GM18508 (cell line): Measurements from ENCODE around the gene SLC25A6.
"Not testable (repeated sequence)": the region's sequence is repeated elsewhere in the genome, so short reads cannot be mapped to it uniquely, and the experiment has no call there.

Experiments used
- ATAC-seq: cut with Tn5 transposase; IDR thresholded peaks from one replicate; pipeline ENCODE4 v1.9.1; 2021; ENCODE audit warnings: moderate number of reproducible peaks; ENCODE audit not compliant: insufficient read depth, unreplicated experiment

The SLC25A6 gene

DNA sequence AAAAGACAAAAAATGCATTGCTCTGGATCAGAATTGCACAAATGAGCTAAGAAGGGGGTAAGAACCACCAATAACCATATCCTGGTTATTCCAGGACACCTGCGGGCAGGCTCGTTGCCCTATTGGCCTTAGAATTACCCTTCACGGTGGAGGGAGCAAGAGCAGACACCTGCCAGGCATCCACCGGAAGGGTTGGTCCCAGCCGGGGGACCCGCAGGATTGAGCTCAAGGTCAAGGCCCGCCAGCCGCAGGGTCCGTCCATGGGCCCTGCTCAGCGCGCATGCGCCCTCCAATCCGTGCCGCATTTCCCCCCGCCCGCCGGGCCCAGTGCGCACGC is 575 bp downstream of the SLC25A6 start:
- ATAC-seq = peak; percentile 20

DNA sequence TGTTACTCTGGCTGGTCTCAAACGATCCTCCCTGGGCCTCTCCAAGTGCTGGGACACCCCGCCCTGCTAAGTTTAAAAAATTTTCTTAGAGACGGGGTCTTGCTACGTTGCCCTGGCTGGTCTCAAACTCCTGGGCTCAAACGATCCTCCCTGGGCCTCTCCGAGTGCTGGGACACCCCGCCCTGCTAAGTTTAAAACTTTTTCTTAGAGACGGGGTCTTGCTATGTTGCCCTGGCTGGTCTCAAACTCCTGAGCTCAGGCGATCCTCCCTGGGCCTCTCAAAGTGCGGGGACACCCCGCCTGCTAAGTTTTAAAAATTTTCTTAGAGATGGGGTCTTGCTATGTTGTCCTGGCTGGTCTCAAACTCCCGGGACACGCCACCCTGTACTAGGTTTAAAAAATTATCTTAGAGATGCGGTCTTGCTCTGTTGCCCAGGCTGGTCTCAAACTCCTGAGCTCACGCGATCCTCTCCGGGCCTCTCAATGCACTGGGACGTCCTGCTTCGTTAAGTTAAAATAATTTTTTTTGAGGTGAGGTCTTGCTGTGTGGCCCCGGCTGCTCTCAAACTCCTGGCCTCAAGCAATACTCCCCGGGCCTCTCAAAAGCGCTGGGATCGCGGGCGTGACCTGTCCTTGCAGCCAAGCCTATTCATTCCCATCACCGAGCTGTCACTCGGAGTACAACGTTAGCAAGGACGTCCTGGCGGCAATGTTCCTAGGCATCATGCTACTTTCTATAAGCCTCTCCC is 1.1 kb downstream of the SLC25A6 start:
- no peak for ATAC-seq

DNA sequence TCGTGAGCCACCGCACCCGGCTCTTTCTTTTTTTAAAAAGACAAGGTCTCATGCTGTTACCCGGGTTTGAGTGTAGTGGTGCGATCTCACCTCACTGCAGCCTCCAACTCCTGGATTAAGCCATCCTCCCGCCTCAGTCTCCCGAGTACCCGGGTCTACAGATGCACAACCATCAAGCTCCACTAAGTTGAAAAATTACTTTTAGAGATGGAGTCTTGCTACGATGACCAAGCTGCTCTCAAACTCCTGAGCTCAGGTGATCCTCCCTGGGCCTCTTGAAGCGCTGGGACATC is 2.0 kb downstream of the SLC25A6 start:
- ATAC-seq = no peak

DNA sequence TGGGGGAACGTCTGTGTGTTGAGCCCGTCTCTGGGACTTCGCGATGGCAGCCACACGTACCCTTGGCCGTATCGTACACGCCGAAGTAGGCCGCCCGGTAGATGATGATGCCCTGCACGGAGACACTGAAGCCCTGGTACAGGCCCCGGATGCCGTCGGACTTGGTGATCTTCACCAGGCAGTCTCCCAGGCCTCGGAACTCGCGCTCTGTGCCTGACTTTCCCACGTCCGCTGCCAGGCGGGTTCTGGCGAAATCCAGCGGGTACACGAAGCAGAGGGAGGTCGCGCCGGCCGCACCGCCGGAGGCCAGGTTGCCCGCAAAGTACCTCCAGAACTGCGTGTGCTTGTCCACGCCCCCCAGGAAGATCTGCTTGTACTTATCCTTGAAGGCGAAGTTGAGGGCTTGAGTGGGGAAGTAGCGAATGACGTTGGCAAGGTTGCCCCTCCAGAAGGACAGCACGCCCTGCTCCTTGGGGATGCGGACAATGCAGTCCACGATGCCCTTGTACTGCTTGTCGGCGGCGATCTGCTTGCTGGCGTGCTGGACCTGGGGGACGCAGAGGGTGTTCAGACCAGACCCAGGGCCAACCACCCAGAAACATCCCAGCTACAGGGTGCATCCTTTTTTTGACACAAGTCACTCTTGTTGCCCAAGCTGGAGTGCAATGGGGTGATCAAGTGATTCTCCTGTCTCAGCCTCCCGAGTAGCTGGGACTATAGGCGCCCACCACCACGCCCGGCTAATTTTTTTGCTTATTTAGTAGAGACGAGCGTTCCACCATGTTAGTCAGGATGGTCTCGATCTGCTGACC is 2.5 kb downstream of the SLC25A6 start:
- ATAC-seq = no peak

DNA sequence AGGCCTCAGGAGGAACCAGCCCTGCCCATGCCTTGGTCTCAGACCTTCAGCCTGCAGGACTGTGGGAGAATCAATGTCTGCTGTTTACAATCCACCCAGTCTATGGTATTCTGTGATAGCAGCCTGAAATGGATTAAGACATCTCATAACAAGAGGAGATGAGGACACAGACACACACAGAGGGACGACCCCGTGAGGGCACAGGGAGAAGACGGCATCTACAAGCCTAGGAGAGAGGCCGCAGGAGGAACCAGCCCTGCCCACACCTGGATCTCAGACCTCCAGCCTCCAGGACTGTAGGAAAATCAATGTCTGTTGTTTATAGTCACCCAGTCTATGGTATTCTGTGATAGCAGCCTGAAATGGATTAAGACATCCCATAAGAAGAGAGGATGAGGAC is 3.3 kb downstream of the SLC25A6 start:
- ATAC-seq = no peak

DNA sequence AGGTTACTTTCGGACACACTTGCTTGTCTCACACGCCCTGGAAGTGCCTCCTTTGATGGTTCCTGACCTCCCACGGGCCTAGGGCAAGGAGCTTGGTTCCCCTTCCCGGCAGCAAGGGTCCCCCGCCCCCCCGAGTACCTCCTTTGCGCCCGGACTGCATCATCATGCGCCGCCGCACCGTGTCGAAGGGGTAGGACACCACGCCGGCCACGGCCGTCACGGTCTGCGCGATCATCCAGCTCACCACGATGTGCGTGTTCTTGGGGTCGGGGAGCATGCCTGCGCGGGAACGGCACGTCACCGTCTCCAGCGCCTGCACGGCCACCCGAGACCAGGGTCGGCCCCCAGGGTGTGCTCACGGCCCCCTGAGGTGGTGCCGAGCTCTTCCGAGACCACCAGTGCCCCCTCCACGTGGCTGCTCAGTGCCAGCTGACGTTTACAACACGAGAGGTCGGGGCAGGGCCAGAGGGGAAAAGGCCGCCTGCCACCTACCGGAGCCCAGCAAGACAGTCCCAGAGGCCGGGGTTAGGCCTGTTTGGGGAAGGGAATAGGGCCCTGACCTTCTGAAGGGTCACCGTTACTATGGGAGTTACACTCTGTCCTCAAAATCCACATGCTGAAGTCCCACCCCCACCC is 4.7 kb downstream of the SLC25A6 start:
- no peak for ATAC-seq

DNA sequence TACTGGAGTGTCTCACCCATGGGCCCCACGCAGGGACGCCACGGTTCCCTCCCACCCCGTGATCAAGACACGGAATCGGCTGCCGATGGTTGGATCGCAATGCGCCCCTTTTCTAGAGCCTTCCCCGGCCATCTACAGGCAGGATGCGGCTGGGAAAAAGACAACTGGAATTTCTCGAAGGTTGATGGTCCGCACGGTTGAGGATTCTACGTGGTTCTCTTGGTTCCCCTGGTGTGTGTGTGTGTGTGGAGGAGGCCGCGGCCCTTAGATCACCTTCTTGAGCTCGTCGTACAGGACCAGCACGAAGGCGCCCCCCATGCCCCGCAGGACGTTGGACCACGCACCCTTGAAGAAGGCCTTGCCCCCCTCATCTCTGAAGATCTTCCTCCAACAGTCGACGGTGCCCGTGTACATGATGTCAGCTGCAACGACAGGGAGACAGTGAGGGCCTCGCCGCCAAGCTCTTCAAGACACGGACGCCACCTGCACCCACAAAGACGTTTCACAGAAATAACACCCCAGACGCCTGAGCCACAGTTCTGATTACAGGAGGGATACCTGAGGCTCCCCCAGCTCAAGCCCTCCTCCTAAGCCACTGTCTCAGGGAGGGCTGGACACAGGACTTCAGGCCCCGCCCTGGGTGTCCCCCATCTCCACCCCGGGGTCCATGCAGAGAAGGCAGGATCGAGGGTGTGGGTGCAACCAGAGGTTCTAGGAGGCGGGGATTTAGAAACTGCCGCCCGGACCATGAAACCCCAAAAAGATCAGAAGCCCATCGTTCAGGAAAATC is 5.4 kb downstream of the SLC25A6 start:
- no peak for ATAC-seq

DNA sequence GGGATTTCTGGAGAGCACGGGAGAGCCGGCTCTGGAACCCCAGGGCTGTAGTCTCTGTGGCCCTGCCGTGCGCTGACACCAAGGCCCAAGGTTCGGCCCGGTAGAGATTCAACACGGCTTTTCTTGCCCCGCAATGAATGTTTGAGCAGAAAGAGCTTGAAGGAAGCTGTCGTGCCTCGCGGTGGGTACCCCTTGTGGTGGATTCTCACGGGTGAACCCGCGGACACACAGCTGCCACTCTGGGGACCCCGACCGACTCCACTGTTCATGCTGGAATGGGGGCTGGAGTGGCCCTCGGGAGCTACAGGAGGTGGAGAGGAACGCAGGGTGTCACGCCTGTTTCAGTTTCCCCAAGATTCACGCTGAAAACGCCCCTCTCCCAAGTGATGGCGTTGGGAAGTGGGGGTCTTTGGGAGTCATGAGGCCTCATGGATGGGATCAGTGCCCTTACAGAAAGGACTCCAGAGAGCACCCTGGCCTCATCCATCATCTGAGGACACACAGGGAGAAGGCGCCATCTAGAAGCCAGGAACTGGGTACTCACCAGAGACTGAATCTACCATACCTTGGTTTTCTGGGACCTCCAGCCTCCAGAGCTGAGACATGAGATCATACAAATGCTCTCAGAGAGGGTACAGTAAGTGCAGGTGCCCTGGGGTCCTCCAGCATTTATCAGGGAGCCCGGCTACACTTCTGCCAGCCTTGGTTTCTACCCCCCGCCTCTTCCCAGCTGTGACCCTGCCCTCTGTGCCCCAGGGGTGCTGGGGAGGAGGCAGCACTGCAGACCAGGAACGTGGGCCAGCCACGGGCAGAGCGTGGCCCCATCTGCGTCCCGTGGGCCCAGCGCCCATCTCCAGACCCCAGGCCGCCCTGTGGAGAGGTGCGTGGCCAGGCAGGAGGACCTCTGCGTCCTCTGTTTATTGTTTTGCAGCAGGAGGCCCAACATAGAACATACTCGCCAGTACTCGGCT is 6.4 kb downstream of the SLC25A6 start:
- no peak for ATAC-seq

DNA sequence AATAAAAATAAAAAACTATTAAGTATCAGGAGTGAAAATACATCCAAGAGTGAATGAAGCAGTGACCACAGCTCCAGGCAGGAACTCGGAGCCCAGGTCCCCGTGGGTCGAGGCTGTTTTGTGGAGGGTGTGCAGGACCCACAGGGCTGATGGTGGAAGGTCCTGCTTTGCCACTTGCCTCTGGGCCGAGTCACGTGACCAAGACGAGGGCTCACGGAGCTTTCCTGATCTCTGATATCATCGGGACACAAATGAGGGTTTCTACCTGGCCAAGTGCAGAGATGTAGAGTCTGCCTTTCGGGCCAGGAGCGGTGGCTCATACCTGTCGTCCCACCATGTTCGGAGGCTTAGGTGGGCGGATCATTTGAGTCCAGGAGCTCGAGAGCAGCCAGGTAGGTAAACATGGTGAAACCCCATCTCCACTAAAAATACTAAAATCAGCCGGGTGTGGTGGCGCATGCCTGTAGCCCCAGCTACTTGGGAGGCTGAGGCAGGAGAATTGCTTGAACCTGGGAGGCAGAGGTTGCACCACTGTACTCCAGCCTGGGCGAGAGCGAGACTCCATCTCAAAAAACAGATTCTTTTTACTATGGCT is 7.2 kb downstream of the SLC25A6 start:
- no peak for ATAC-seq

DNA sequence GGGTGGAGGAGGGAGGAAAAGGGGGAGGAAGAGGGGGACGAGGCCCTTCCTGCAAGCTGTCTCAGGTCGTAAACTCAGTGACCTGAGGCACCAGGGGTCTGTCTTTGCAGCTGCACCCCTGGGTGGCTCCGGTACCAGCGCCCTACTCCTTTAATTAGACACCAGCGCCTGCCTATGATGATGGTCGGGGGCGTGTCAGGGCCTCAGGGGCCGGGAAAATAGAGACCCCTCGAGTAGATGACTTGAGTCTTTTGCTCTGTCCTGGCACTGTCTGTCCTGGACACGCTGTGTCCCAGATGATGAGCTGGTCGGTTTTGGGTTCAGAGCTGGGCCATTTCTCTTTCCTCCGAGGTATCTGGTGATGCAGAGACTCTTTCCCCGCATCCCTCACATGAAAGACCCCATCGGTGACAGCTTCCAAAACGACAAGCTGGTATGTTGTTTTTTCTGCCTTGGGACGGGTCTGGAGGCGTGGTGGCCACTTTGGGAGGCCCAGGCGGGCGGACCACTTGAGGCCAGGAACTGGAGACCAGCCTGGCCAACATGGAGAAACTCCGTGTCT is 11.2 kb downstream of the SLC25A6 start:
- no peak for ATAC-seq

DNA sequence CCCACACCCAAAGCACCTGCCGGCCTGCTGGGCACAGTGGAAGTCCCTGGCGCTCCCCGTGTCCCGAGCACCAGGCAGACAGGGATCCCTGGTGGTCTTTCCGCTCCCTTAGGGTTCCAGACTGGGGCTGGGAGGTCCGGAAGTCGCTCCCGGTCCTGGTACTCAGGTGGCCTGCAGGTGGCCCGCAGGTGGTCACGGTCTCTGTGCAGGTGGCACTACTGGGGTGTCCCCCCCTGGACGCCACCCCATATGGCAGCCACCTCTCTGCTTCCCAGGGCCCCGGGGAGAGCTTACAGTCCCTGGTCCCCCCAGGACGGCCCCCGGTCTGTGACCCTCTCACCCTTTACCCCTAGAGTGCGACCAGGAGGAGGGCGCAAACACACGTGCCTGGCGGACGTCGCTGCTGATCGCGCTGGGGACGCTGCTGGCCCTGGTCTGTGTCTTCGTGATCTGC is 13.6 kb downstream of the SLC25A6 start:
- ATAC-seq = no peak

DNA sequence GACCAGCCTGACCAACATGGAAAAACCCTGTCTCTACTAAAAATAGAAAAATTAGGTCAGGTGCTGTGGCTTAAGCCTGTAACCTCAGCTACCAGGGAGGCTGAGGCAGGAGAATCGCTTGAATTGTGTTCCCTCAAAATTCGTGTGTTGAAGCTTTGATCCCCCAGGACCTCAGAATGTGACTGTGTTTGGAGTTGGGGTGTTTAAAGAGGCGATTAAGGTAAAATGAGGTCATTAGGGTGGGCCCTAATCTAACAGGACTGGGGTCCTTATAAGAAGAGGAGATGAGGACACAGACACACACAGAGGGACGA is 23.6 kb downstream of the SLC25A6 start:
- ATAC-seq = no peak

DNA sequence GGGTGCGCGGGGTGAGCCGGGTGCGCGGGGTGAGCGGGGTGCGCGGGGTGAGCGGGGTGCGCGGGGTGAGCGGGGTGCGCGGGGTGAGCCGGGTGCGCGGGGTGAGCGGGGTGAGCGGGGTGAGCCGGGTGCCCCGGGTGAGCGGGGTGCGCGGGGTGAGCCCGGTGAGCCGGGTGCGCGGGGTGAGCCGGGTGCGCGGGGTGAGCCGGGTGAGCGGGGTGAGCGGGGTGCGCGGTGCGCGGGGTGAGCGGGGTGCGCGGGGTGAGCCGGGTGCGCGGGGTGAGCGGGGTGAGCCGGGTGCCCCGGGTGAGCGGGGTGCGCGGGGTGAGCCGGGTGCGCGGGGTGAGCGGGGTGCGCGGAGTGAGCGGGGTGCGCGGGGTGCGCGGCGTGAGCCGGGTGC is 25.6 kb downstream of the SLC25A6 start:
- ATAC-seq = not testable (repeated sequence)

DNA sequence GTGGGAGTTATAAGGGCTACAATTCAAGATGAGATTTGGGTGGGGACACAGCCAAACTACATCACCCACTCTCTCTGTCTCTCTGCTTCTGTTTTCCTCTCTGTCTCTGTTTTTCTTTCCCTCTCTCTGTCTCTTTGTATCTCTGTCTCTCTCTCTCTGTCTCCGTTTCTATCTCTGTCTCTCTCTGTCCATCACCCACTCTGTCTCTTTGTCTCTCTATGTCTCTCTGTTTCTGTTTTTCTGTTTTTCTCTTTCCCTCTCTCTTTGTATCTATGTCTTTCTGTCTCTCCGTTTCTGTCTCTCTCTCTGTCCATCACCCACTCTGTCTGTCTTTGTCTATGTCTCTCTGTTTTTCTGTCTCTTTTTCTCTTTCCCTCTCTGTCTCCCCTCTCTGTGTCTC is 30.0 kb downstream of the SLC25A6 start:
- ATAC-seq = no peak

DNA sequence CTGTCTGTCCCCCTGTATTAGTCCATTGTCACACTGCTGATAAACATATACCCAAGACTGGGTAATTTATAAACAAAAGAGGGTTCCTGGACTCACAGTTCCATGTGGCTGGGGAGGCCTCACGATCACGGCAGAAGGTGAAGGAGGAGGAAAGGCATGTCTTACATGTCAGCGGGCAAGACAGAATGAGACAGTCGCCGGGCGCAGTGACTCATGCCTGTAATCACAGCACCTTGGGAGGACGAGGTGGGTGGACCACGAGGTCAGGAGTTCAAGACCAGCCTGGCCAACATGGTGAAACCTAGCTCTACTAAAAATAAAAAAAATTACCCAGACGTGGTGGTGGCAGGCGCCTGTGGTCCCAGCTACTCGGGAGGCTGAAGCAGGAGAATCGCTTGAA is 30.6 kb downstream of the SLC25A6 start:
- no peak for ATAC-seq

DNA sequence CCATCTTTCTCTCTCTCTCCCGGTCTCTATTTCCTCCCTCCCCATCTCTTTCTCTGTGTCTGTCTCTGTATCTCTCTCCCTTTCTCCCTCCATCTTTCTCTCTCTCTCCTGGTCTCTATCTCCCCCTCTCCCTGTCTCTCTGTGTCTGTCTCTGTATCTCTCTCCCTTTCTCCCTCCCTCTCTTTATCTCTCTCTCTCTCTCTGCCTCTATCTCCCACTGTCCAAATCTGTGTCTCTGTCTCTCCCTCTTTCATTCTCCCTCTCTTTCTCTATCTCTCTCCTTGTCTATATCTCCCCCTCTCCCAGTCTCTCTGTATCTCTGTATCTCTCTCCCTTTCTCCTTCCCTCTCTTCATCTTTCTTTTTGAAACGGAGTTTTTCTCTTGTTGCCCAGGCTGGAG is 31.7 kb downstream of the SLC25A6 start:
- ATAC-seq = no peak

DNA sequence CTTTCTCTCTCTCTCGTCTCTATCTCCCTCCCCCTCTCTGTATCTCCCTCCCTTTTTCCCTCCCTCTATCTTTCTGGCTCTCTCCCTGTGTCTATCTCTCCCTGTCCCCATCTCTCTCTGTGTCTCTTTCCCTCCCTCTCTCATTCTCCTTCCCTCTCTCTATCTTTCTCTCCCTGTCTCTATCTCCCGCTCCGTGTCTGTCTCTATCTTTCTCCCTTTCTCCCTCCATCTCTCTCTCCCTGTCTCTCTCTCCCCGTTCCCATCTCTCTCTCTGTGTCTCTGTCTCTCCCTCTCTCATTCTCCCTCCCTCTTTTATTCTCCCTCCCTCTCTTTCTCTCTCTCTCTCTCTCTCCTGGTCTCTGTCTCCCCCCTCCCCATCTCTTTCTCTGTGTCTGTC is 32.4 kb downstream of the SLC25A6 start:
- ATAC-seq = no peak

DNA sequence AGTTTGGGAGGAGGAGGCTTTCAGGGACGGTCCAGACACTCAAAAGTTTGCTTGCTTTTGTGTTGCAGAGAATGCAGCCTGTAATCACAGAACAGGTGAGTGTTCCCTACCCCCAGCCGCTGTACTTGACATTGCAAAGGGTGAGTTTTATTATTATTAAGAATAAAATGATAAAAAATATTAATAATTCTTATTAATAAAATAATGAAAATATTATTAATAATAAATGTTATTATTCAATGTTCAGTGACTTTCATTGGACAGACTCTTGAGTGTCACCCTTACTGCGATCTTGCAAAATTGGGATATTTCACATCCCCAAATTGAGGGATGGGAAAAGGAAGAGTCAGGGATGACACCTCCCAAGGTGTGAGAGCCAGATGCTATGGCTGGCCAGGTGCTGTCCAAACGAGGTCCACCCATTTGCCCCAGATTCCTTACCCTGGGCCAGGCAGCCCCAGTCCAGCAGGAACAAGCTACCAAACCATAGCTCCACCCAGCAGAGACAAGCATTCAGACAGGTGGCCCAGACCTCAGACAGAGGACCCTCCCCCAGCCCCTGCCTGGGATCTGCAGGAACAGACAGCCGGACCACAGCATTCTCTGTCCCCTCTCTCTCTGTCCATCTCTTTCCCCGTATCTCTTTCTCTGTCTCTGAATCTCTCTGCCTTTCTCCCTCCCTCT is 33.0 kb downstream of the SLC25A6 start:
- ATAC-seq = no peak

DNA sequence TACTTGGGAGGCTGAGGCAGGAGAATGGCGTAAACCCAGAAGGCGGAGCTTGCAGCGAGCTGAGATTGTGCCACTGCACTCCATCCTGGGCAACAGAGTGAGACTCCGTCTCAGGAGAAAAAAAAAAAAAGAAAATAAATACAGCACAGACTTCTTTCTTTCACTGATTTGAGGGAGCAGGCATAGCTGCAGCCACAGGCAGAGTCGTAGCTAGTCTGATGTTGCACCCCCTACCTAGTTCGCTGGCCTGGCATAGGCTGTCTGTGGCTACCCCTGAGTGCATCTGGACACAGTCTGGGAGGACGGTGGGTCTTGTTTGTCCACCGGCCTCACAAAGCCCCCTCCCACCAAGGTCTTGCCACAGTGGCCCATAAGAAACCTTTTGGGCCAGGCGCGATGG is 33.9 kb downstream of the SLC25A6 start:
- no peak for ATAC-seq
